ENCODE results near the gene C16orf74.

The C16orf74 gene

GRCh38 chr16:85716680-85717038, 34.2 kb downstream of the C16orf74 start:
- no peak for DNase-seq

- DNase-seq: no peak
Measured at GRCh38 chr16:85716022-85716679, 34.7 kb downstream of the C16orf74 start.

DNA sequence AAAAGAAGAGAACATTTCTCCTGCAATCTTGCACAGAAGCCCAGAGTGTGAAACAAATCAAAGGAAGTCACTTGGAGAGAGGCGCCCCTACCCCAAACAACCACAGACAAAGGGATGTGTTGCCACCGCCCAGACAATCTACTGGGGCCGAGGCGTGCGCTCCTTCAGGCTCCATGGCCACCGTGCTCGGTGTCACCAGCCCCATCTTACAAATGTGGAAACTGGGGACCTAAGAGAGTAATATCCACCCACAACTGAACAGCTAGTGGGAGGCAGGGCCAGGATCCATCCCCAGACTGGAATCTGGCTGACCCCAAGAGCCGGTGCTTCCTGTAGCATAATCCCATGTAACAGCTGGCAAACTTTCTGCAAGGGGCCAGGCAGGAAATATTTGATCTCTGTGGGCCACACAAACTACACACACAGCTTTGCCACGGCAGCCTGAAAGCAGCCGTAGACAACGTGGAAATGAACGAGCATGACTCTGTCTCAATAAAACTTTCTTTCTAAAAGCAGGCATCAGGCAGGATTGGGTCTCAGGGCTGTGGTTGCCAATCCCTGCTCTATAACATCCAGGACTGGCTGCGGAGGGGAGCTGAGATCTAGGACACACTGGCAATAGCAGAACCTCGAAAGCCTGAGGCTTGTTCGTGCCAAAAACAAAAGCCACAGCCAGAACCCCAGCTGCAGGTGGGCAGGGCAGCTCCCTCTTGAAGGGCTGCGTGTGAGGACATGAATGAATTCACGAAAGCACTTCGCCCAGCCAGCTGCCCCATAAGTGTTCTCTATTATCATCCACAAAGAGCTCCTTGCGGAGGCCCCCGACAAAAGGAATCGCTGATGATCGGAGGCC, 35.5 kb downstream of the C16orf74 start:
- DNase-seq: peak in 1 of 4 experiments; percentile 25

GRCh38 chr16:85712801-85713200, 38.1 kb downstream of the C16orf74 start:
- DNase-seq: no peak

- DNase-seq: peak in 3 of 4 experiments; percentile 7 to 43 (median 37)
Measured at GRCh38 chr16:85711982-85712587, 38.8 kb downstream of the C16orf74 start.

GRCh38 chr16:85710732-85711131, 40.2 kb downstream of the C16orf74 start:
- DNase-seq: no peak

- DNase-seq: no peak
Measured at GRCh38 chr16:85709766-85710585, 40.9 kb downstream of the C16orf74 start.

GRCh38 chr16:85708338-85708737, 42.6 kb downstream of the C16orf74 start:
- no peak for DNase-seq

- DNase-seq: no peak
Measured at GRCh38 chr16:85707528-85708095, 43.3 kb downstream of the C16orf74 start.

GRCh38 chr16:85706449-85707034, 44.4 kb downstream of the C16orf74 start:
- no peak for DNase-seq

DNA sequence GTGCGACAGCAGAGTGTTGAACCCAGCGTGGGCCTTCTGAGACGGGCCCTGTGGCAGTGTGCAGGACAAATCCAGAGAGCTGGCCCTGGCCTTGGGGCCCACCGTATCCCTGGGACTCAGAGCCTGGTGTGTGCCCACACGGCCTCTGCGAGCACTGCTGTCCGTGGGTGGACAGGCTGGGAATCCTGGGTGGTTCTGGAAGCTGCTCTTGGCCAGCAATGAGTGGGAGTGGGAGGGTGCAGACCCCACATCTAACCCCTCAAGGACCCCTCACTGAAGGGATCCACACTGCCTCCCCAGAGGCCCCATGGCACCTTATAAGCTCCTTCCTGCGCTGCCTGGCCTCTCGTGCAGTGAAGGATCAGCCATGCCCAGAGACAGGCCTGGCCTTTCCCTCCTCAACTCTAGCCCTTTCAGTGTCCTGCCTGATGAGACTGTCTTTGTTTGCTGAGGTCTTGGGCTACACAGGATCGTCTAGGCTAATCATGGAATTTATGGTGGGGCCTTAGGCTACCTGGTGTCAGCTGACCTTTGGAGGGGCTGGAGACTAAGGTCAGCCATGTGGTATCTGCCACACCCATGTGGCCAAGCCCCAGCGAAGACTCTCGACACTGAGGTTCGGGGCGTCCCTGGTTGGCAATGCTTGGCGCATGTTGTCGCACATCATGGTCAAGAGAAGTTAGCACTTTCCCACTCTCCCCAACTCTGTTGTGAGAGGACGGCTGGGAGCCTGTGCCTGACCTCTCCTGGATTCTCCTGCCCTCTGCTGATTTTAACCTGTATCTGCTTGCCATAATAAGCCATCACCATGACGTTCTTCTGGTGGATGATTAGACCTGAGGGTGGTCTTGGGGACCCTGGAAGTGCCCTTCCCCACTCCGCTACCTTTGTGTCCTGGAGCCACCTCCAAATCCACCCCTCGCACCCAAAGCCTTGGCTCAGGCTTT, 45.7 kb downstream of the C16orf74 start:
- no peak for DNase-seq

- DNase-seq: no peak
Measured at GRCh38 chr16:85704011-85704410, 46.9 kb downstream of the C16orf74 start.

DNA sequence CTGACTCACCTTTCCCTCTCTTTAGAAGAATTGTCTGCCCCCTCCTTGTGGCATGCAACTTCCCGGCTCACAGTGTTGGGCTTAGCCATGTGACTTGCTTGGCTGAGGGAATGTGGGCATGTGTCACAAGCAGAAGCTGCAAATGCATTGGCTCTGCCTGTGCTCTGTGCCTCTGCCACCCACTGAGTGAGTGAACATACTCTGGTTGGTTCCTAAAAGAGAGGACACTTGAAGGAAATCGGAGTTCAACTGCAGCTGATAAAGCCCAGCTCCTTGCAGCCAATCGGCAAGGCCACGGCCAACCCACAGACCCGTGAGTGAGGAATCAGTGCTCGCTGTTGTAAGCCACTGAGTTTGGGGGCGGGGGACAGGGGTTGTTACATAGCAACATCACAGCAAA, 51.3 kb downstream of the C16orf74 start:
- DNase-seq: peak; percentile 79 to 93 (median 90)

- DNase-seq: peak; percentile 19 to 51 (median 30)
Measured at GRCh38 chr16:85698935-85699558, 51.8 kb downstream of the C16orf74 start.

DNA sequence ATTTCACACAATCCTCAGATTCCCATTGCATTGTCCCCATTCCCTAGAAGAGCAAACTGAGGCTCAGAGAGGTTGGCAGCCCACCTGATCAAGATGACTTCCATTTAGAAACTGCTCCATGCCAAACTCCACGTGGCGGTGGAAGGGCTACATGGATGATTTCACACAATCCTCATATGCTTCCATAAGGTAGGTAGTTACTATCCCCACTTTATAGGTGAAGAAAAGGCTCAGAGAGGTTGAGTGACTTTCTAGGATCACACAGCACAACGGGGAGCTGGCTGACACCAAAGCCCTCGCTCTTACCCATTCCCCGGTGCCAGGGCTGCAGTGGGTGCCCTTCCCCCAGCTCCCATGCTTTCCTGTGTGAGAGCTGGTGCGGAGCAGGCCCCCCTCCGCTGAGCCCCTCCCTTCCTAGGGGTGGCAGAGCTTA, 52.4 kb downstream of the C16orf74 start:
- no peak for DNase-seq

- no peak for DNase-seq
Measured at GRCh38 chr16:85697431-85697830, 53.5 kb downstream of the C16orf74 start.

- no peak for DNase-seq
Measured at GRCh38 chr16:85696781-85697180, 54.1 kb downstream of the C16orf74 start.

DNA sequence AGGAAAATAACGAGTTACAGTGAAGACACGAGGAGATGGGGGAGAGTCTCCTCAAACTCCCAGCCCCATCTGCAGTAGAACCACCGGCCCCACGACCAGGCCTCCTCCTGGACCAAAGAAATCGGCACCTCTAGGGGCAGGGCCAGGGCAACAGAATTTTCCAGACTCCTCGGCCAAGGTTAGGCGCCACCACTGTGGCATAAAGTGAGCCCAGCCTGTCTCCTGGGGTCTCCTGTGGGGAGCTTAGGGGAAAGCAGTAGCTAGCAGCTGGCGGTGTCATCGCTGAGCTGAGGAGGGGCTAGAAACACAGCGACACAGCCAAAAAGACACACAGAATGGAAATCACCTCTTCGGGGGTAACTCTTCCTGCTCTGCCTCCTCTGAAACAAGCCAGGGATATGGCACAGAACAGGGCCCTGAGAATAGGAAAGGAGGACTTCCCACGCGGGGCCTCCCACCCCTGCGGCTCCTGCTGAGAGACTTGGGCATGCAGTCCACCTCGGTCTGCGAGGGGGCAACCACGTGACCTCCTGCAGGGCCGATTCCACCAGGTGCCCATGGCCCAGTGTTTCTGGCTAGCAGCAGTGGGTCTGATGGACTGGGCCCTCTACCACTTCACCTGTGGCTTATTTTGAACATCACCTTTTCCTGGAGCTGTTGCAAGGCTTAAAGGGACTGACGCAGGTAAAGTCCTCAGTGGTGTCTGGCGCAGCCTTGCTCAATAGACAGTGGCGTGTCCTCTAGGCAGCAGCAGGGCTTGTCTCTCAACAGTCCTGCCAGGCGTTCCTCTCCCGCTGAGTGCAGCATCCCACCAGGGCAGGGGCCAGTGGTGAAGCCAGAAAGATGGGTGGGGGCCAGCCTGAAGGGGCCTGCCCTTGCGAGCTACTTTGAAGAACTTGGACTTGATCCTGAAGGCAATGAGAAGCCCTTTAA, 55.4 kb downstream of the C16orf74 start:
- DNase-seq: no peak

DNA sequence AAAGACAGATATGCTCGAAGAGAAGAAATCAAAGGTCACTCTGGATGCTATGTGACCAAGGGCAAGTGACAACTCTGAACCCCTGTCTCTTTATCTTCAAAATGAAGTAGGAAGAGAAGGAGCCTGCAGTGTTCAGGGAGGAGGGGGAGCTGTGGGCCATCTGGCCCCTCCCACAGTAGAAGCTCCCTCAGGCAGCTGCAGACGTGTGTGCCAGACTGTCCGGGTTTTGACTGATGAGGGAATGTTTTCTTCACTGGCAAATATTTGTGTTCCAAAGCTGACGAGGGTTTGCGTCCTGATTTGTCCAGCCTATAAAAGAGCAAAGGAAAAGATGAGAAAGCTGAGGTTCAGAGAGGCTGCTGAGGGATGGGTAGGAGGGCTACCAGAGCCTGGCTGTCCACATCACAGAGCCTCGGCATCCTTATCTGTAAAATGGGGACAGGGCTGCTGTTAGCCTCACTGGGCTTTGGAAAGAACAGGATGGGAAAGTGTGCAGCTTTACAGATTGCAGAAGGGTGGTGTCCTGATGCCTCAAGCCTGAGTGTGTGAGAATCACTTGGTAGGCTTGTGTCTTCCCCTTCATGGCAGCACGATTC, 60.3 kb downstream of the C16orf74 start:
- DNase-seq: no peak

All from suppressor macrophage (primary cell).